22Rv1 (cell line): ENCODE measurements around the gene GABRG3.

ENCODE experiments used
- H3K27ac ChIP-seq: fragments of 450-650 bp; 2 replicates; pipeline ENCODE4 v1.5.1; 2017
- ZFX ChIP-seq: fragments of 450-650 bp; IDR thresholded peaks from 2 replicates; pipeline ENCODE4 v1.6.1; 2017; ENCODE audit warnings: antibody characterized with exemption, borderline replicate concordance
- TF ChIP-seq, protein P1 (sequence below): fragments of 450-650 bp; IDR thresholded peaks from 2 replicates; pipeline ENCODE4 v1.5.1; 2017; ENCODE audit warnings: mild to moderate bottlenecking

Gene GABRG3

DNA sequence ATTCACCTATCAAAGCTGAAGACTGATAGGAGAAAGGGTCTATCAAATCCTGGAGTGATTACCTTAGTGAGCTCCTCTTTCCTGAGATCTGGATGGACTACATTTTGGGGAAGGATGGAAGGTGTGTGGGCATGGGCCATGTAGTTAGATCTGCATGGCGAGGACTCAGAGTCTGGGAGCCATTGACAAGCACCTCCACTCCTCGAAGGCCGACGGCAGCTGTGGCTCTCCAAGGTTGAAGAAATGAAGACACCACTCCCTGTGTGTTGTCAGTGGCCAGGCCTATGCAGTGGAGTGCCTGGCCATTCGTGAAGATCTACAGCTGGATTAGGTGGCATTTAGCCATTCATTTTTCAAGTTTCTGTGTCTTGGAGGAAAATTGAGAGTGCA, 509.2 kb downstream of the GABRG3 start:
- no peak for TF ChIP-seq ZFX
- TF ChIP-seq, protein P1, sequence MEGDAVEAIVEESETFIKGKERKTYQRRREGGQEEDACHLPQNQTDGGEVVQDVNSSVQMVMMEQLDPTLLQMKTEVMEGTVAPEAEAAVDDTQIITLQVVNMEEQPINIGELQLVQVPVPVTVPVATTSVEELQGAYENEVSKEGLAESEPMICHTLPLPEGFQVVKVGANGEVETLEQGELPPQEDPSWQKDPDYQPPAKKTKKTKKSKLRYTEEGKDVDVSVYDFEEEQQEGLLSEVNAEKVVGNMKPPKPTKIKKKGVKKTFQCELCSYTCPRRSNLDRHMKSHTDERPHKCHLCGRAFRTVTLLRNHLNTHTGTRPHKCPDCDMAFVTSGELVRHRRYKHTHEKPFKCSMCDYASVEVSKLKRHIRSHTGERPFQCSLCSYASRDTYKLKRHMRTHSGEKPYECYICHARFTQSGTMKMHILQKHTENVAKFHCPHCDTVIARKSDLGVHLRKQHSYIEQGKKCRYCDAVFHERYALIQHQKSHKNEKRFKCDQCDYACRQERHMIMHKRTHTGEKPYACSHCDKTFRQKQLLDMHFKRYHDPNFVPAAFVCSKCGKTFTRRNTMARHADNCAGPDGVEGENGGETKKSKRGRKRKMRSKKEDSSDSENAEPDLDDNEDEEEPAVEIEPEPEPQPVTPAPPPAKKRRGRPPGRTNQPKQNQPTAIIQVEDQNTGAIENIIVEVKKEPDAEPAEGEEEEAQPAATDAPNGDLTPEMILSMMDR: no peak
- H3K27ac ChIP-seq: no peak overlapping the region

DNA sequence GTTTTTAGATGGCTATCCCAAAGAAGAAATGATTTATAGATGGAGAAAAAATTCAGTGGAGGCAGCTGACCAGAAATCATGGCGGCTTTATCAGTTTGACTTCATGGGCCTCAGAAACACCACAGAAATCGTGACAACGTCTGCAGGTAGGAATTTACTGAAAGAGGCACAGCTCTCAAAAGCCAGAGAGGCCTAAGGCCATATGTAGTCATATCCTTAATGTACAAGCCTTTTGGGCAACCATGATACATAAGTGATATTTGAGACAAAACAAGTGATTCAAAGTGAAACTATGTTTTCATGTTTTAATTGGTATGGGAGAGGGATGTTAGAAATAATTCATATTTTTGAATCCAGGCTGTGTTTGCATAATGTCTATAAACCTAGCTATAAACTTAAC, 509.7 kb downstream of the GABRG3 start:
- TF ChIP-seq ZFX: no peak
- TF ChIP-seq, protein P1: no peak
- no peak overlapping the region for H3K27ac ChIP-seq

DNA sequence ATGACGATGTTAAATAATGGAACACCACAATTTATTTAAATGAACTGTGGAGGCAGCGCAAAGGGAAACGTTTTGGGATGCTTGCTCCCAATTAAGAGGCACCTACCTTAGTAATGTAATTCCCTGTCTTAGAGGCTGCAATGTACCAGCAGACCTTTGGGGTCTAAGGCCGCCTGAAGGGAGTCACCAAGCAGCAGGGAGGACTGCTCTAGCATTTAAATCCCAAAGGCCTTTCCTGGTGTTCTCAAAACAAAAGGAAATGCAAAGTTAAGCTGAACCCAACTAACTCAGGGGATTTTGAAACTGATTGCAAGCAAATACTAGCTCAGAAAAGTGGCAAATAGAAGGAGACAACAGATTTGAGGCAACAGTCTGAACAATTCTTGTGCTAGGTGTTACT, 510.8 kb downstream of the GABRG3 start:
- TF ChIP-seq, protein P1: no peak
- no peak for TF ChIP-seq ZFX
- no peak overlapping the region for H3K27ac ChIP-seq

DNA sequence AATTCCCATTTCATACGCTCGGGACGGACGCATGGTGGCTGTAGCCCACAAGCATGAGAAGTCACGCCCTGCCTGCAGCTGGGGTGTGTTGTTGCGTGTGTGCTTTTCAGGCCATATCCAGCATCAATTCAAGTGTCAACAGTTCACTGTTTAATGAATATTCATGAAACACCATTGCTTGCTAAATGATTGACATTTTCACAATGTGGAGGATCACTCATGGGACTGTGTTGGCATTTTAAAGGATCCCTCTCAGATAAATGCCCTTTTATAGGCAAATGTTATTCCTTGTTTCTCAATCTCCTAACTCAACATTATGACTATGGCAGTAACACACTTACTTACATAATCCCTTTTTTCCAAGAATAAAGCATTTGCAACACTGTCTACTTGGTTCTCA, 511.3 kb downstream of the GABRG3 start:
- no peak for TF ChIP-seq ZFX
- TF ChIP-seq, protein P1: no peak
- no peak overlapping the region for H3K27ac ChIP-seq

DNA sequence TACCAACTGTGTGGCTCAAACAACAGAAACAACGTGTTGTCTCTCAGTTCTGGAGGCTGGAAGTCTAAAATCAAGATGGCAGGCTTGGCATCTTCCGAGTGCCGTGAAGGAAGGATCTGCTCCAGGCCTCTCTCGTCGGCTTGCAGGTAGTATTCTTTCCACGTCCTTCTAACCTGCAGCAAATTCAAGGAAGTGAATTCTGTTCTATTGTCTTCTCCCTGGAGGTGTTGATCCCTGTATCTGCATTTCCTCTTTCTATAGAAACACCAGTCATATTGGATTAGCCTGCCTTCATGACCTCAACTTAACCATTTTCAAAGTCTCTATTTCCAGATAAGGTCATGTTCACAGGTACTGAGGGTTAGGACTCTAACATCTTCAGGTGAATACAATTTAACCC, 512.1 kb downstream of the GABRG3 start:
- no peak for TF ChIP-seq ZFX
- TF ChIP-seq, protein P1: no peak
- no peak overlapping the region for H3K27ac ChIP-seq

DNA sequence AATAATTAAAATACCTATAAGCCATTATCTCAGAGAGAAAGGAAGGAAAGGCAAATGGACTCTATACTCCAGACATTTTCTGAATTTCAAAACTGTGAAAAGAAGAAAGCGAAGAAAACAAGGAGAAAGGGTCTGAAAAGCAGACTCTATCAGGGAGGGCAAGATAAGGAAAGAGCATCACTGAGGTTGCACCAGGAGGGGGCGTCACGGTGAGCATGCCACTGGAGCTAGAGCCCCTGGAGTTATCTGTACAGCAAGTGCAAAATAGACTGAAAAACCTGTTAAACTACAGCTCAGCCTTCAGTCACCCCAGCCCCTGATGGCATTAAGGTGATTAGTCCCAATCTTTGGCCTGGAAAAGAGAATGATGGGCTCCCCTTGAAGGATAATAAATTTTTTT, 514.3 kb downstream of the GABRG3 start:
- TF ChIP-seq ZFX: no peak
- H3K27ac ChIP-seq: no peak overlapping the region

DNA sequence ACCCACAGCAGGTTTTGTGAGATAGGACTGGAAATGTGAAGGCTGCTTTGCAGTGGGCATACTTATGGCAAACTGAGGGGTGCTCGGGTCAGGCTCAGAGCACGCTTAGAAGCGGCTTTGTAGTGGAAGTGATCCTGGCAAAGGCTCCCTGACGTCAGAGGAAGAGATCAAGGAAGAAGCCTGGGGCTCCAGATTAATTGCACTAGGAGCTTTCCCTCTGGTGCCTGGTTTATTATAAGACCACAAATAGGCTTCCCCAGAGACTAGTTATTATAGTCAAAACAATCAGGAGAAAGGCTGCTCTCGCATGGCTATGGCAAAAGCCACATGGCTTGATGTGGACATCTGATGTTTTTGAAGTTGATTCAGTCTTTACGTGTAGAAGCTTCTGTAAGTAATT, 515.1 kb downstream of the GABRG3 start:
- H3K27ac ChIP-seq: no peak overlapping the region
- TF ChIP-seq ZFX: no peak
- TF ChIP-seq, protein P1: no peak
